DND-41 (cell line): ENCODE results near the gene MXI1.
"Not testable (repeated sequence)": the region's sequence is repeated elsewhere in the genome, so short reads cannot be mapped to it uniquely, and the experiment has no call there.

Source experiments
- ATAC-seq: fragments of 200-7000 bp; cut with Tn5 transposase; 3 replicates; pipeline ENCODE4 v1.9.1; 2021; ENCODE audit warnings: low read depth; ENCODE audit not compliant: insufficient read depth
- DNase-seq: peaks from one replicate; pipeline ENCODE4 v3.0.0-alpha.2; 2020
- H2AFZ ChIP-seq: 2 replicates; pipeline ENCODE4 v1.6.0; 2012; ENCODE audit warnings: low read depth, low read length
- H3K27ac ChIP-seq: 2 replicates; pipeline ENCODE4 v1.5.1; 2012; ENCODE audit warnings: low read length, inconsistent platforms
- H3K27me3 ChIP-seq: fragments of 200-600 bp; sonication (generic); 2 replicates; pipeline ENCODE4 v1.6.0; 2012; ENCODE audit warnings: low read length, mild to moderate bottlenecking, inconsistent platforms; ENCODE audit not compliant: insufficient read depth, poor library complexity
- H3K36me3 ChIP-seq: 2 replicates; pipeline ENCODE4 v1.5.1; 2012; ENCODE audit warnings: low read length, inconsistent platforms; ENCODE audit not compliant: insufficient read depth
- H3K4me1 ChIP-seq: 2 replicates; pipeline ENCODE4 v1.5.1; 2012; ENCODE audit warnings: mild to moderate bottlenecking, low read length; ENCODE audit not compliant: insufficient read depth
- H3K4me2 ChIP-seq: 2 replicates; pipeline ENCODE4 v1.6.0; 2012; ENCODE audit warnings: mild to moderate bottlenecking, moderate library complexity, low read length, inconsistent platforms; ENCODE audit not compliant: insufficient read depth
- H3K4me3 ChIP-seq, 2 experiments: fragments of 200-600 bp in 1 of 2; shearing (Covaris generic) in 1 of 2; 2 replicates each; pipeline ENCODE4 v1.5.1; 2012 to 2016; ENCODE audit warnings: inconsistent platforms in 2 of 2, low read length in 2 of 2, mild to moderate bottlenecking in 2 of 2, low read depth in 1 of 2, moderate library complexity in 1 of 2
- H3K79me2 ChIP-seq: 2 replicates; pipeline ENCODE4 v1.6.0; 2012; ENCODE audit warnings: low read length, inconsistent platforms; ENCODE audit not compliant: insufficient read depth
- H3K9ac ChIP-seq: 2 replicates; pipeline ENCODE4 v1.6.0; 2012; ENCODE audit warnings: low read depth, mild to moderate bottlenecking, inconsistent platforms, low read length, moderate library complexity
- H3K9me3 ChIP-seq: 2 replicates; pipeline ENCODE4 v1.5.1; 2012; ENCODE audit warnings: low read length, moderate library complexity, mild to moderate bottlenecking, inconsistent platforms; ENCODE audit not compliant: insufficient read depth, severe bottlenecking
- H4K20me1 ChIP-seq: 2 replicates; pipeline ENCODE4 v1.6.0; 2012; ENCODE audit warnings: low read length; ENCODE audit not compliant: insufficient read depth
- CTCF ChIP-seq: IDR thresholded peaks from 2 replicates; pipeline ENCODE4 v1.5.1; 2012; ENCODE audit warnings: borderline replicate concordance, low read length, moderate library complexity, mild to moderate bottlenecking; ENCODE audit not compliant: poor library complexity, severe bottlenecking; ENCODE audit errors: extremely low read depth
- EZH2 ChIP-seq: IDR thresholded peaks from 3 replicates; pipeline ENCODE4 v1.6.1; 2012; ENCODE audit warnings: borderline replicate concordance, low read depth, mild to moderate bottlenecking, moderate library complexity, low read length, inconsistent platforms; ENCODE audit not compliant: severe bottlenecking

MXI1 gene

GRCh38 chr10:110268971-110269370, 61.6 kb downstream of the MXI1 start:
- Histone ChIP-seq H3K36me3 (no peaks in the 10 kb centered on the region), H3K9me3 (no peaks in the 10 kb centered on the region), H3K4me2 (no peak overlapping the region), H3K4me1 (no peaks in the 10 kb centered on the region), H3K4me3 (no peak overlapping the region), H3K27me3 (no peaks in the 10 kb centered on the region), H3K79me2 (no peaks in the 10 kb centered on the region), H3K9ac (no peak overlapping the region), H3K27ac (no peak overlapping the region), H4K20me1 (no peaks in the 10 kb centered on the region), H2AFZ (no peak overlapping the region)
- ATAC-seq (no peak), DNase-seq (no peak)
- no peak for TF ChIP-seq EZH2

GRCh38 chr10:110269374-110270318, 62.2 kb downstream of the MXI1 start:
- H3K4me1 ChIP-seq, result no peaks in the 10 kb centered on the region
- H3K4me3 ChIP-seq, result no peak overlapping the region
- ATAC-seq, result no peak
- H3K4me2 ChIP-seq, result no peak overlapping the region
- DNase-seq, result no peak
- H3K27ac ChIP-seq, result no peak overlapping the region
- no peaks in the 10 kb centered on the region for H3K9me3 ChIP-seq
- H3K36me3 ChIP-seq, result no peaks in the 10 kb centered on the region
- no peak for TF ChIP-seq EZH2
- TF ChIP-seq CTCF, result no peak
- H3K9ac ChIP-seq, result no peak overlapping the region
- no peak overlapping the region for H2AFZ ChIP-seq
- H4K20me1 ChIP-seq, result no peaks in the 10 kb centered on the region
- H3K79me2 ChIP-seq, result no peaks in the 10 kb centered on the region
- no peaks in the 10 kb centered on the region for H3K27me3 ChIP-seq

- H3K4me2 ChIP-seq, H3K9me3 ChIP-seq, ATAC-seq, H3K27ac ChIP-seq, H3K4me3 ChIP-seq, H2AFZ ChIP-seq, H3K27me3 ChIP-seq, H3K36me3 ChIP-seq, H3K4me1 ChIP-seq, H4K20me1 ChIP-seq, DNase-seq, H3K79me2 ChIP-seq, H3K9ac ChIP-seq: not testable (repeated sequence)
Observed at GRCh38 chr10:110272995-110273394, 65.6 kb downstream of the MXI1 start.

- H3K4me3 ChIP-seq, result no peak overlapping the region
- H3K4me2 ChIP-seq, result no peak overlapping the region
- DNase-seq (no peak), ATAC-seq (no peak)
- H4K20me1 ChIP-seq, result no peaks in the 10 kb centered on the region
- H3K9ac ChIP-seq, result no peak overlapping the region
- H3K9me3 ChIP-seq, result no peaks in the 10 kb centered on the region
- H3K27ac ChIP-seq, result no peak overlapping the region
- peaks cover 4% of the 10 kb centered on the region; the same call in 1 of the 2 replicates for H3K4me1 ChIP-seq
- H3K27me3 ChIP-seq, result no peaks in the 10 kb centered on the region
- TF ChIP-seq EZH2 (no peak), CTCF (no peak)
- H3K79me2 ChIP-seq, result no peaks in the 10 kb centered on the region
- no peaks in the 10 kb centered on the region for H3K36me3 ChIP-seq
- no peak overlapping the region for H2AFZ ChIP-seq
Observed at GRCh38 chr10:110273474-110273873, 66.1 kb downstream of the MXI1 start.
